GM12801 (cell line): ENCODE results near the gene PRM2.

ENCODE experiments used
- CTCF ChIP-seq: IDR thresholded peaks from one replicate; pipeline ENCODE4 v1.5.1; 2011; ENCODE audit warnings: control low read depth; ENCODE audit not compliant: insufficient read length; ENCODE audit errors: extremely low read depth

Gene PRM2

GRCh38 chr16:11236461-11237254, 39.6 kb downstream of the PRM2 start:
- TF ChIP-seq CTCF: no peak

- TF ChIP-seq CTCF: no peak
Observed at GRCh38 chr16:11235703-11235991, 40.6 kb downstream of the PRM2 start.

- no peak for TF ChIP-seq CTCF
Observed at GRCh38 chr16:11234884-11235702, 41.2 kb downstream of the PRM2 start.

- TF ChIP-seq CTCF: no peak
Observed at GRCh38 chr16:11233727-11234376, 42.4 kb downstream of the PRM2 start.

- no peak for TF ChIP-seq CTCF
Observed at GRCh38 chr16:11232852-11233726, 43.2 kb downstream of the PRM2 start.

- no peak for TF ChIP-seq CTCF
Observed at GRCh38 chr16:11232302-11232851, 43.9 kb downstream of the PRM2 start.
